K562 (cell line): Measurements from ENCODE around the gene SLC6A8. TPM values are rescaled to one million over a fixed set of nuclear protein-coding genes. Genes with fewer than 3 reads are reported as not detected.

ENCODE experiments used
- ATAC-seq: fragments of 200-7000 bp; cut with Tn5 transposase; 3 replicates; pipeline ENCODE4 v1.9.1; 2020; ENCODE audit warnings: moderate library complexity
- BruUV-seq: library from RNA; stranded (reverse); fragments of 400-500 nt; replicated peaks from 2 replicates; lab custom pipeline; 2021; lab: Mats Ljungman, UMichigan
- CTCF ChIA-PET: fragments of 300-600 bp; formaldehyde crosslinking; extraction: SDS; loops from one replicate; lab custom pipeline; 2021; ENCODE audit warnings: low intra/inter-chr PET ratio; lab: Yijun Ruan, JAX
- POLR2A ChIA-PET: fragments of 300-600, 350-650 bp; sonication (Branson Sonifier 250); formaldehyde crosslinking; extraction: SDS; loops from one replicate; lab custom pipeline; 2021; ENCODE audit warnings: antibody characterized with exemption, inconsistent platforms; lab: Yijun Ruan, JAX
- DNase-seq, 4 experiments: peaks; one replicate each; pipeline versions ENCODE4 v3.0.0 to v3.0.0-alpha.2; 2011 to 2018; ENCODE audit warnings: low spot score in 3 of 4, mixed read lengths in 3 of 4; ENCODE audit errors: extremely low read depth in 1 of 4
- FAIRE-seq: peaks from 2 replicates; lab custom pipeline; 2011; peaks lifted over from hg19 to GRCh38; lab: Jason Lieb, UNC
- H2AFZ ChIP-seq: 2 replicates; pipeline ENCODE4 v1.6.0; 2011; ENCODE audit warnings: low read depth, low read length, control low read depth, inconsistent platforms
- H3K27ac ChIP-seq: fragments of 200-600 bp; 3 replicates; pipeline ENCODE4 v1.8.0; 2011; ENCODE audit warnings: low read depth, mild to moderate bottlenecking, control low read depth, inconsistent platforms, low read length, moderate library complexity, mixed read lengths; ENCODE audit errors: extremely low read depth
- H3K27me3 ChIP-seq, 2 experiments: fragments of 300-600 bp in 1 of 2; 2 replicates in 1 of 2; 3 replicates in 1 of 2; pipeline versions ENCODE4 v1.6.0 to v1.8.0; 2011; ENCODE audit warnings: inconsistent platforms in 2 of 2, low read length in 2 of 2, mild to moderate bottlenecking in 1 of 2, mixed read lengths in 1 of 2, moderate library complexity in 1 of 2; ENCODE audit not compliant: control insufficient read depth in 2 of 2, insufficient read depth in 2 of 2
- H3K36me3 ChIP-seq: fragments of 300-600 bp; 3 replicates; pipeline ENCODE4 v1.8.0; 2011; ENCODE audit warnings: mild to moderate bottlenecking, low read length, inconsistent platforms; ENCODE audit not compliant: control insufficient read depth, insufficient read depth
- H3K4me1 ChIP-seq, 2 experiments: fragments of 200-600 bp in 1 of 2; replicated peaks in 1 of 2; 2 replicates in 1 of 2; 3 replicates in 1 of 2; pipeline versions ENCODE4 v1.5.1 to v1.8.0; 2011; ENCODE audit warnings: inconsistent platforms in 2 of 2, low read length in 2 of 2, mild to moderate bottlenecking in 1 of 2, mixed read lengths in 1 of 2, moderate library complexity in 1 of 2; ENCODE audit not compliant: control insufficient read depth in 2 of 2, insufficient read depth in 2 of 2
- H3K4me2 ChIP-seq: 2 replicates; pipeline ENCODE4 v1.6.1; 2011; ENCODE audit warnings: low read length, control low read depth, inconsistent platforms, mixed read lengths; ENCODE audit not compliant: insufficient read depth
- H3K4me3 ChIP-seq: fragments of 200-600 bp; sonication (generic), shearing (Covaris generic); 2 replicates; pipeline ENCODE4 v1.5.1; 2016; ENCODE audit warnings: control low read depth, inconsistent platforms
- H3K79me2 ChIP-seq: fragments of 200-600 bp; 3 replicates; pipeline ENCODE4 v1.8.0; 2011; ENCODE audit warnings: low read length, inconsistent platforms; ENCODE audit not compliant: control insufficient read depth, insufficient read depth
- H3K9ac ChIP-seq, 2 experiments: 2 replicates each; pipeline versions ENCODE4 v1.6.0 to v1.6.1; 2011; ENCODE audit warnings: low read depth in 2 of 2, low read length in 2 of 2, control low read depth in 1 of 2, inconsistent platforms in 1 of 2, mild to moderate bottlenecking in 1 of 2, mixed read lengths in 1 of 2; ENCODE audit not compliant: insufficient read depth in 1 of 2
- H3K9me1 ChIP-seq: one replicate; pipeline ENCODE4 v1.6.0; 2011; ENCODE audit warnings: inconsistent platforms, mild to moderate bottlenecking, low read length, moderate library complexity; ENCODE audit not compliant: control insufficient read depth, insufficient read depth
- H3K9me3 ChIP-seq: replicated peaks from 2 replicates; pipeline ENCODE4 v1.5.1; 2011; ENCODE audit warnings: low read depth, low read length, inconsistent platforms; ENCODE audit not compliant: control insufficient read depth, insufficient read depth
- H4K20me1 ChIP-seq: replicated peaks from 2 replicates; pipeline ENCODE4 v1.6.1; 2011; ENCODE audit warnings: low read length, inconsistent platforms, mixed read lengths; ENCODE audit not compliant: control insufficient read depth, insufficient read depth
- CTBP1 ChIP-seq: fragments of 450-650 bp; IDR thresholded peaks from 2 replicates; pipeline ENCODE4 v1.6.1; 2016; ENCODE audit warnings: borderline replicate concordance
- CTCF ChIP-seq, 3 experiments: IDR thresholded peaks in 2 of 3; conservative IDR thresholded peaks in 1 of 3; 2 replicates each; pipeline ENCODE4 v1.5.1; 2011 to 2012; ENCODE audit warnings: low read length in 3 of 3, mild to moderate bottlenecking in 3 of 3, control low read depth in 2 of 3, improper control_type of control experiment in 1 of 3, inconsistent platforms in 1 of 3, low read depth in 1 of 3, mixed read lengths in 1 of 3, moderate library complexity in 1 of 3; ENCODE audit not compliant: insufficient read depth in 2 of 3
- E2F8 ChIP-seq: fragments of 450-650 bp; IDR thresholded peaks from 2 replicates; pipeline ENCODE4 v1.7.1; 2018; ENCODE audit warnings: mild to moderate bottlenecking, low read depth; ENCODE audit not compliant: partially characterized antibody
- USF1 ChIP-seq: sonication (generic); formaldehyde crosslinking; IDR thresholded peaks from 2 replicates; pipeline ENCODE4 v1.9.0; 2022; ENCODE audit warnings: mild to moderate bottlenecking, missing genetic modification reagents
- WHSC1 ChIP-seq: IDR thresholded peaks from one replicate; pipeline ENCODE4 v1.6.1; 2012; ENCODE audit warnings: low read length, control low read depth, inconsistent platforms
- ZBTB8A ChIP-seq: fragments of 450-650 bp; IDR thresholded peaks from 2 replicates; pipeline ENCODE4 v1.6.1; 2018; ENCODE audit warnings: mild to moderate bottlenecking, moderate library complexity; ENCODE audit not compliant: partially characterized antibody
- ZNF174 ChIP-seq: fragments of 250-450 bp; sonication (Bioruptor Pico); IDR thresholded peaks from 2 replicates; pipeline ENCODE4 v1.4.0; 2020; ENCODE audit warnings: mild to moderate bottlenecking
- ZNF583 ChIP-seq: fragments of 250-450 bp; sonication (Bioruptor Pico); IDR thresholded peaks from 2 replicates; pipeline ENCODE4 v1.4.0; 2020
- ZSCAN32 ChIP-seq: fragments of 450-650 bp; formaldehyde crosslinking; IDR thresholded peaks from 2 replicates; pipeline ENCODE4 v1.4.0; 2020; ENCODE audit warnings: mild to moderate bottlenecking, moderate library complexity
- WGBS: fragments of 100-300 bp; shearing (Covaris generic); methylation state at CpG from one replicate; pipeline ENCODE4 v1.1.6; 2016; ENCODE audit warnings: low coverage, mixed read lengths; ENCODE audit not compliant: insufficient coverage; ENCODE audit errors: missing lambda C conversion rate; 5-methylcytosine and 5-hydroxymethylcytosine counted together
- in situ Hi-C: fragments of 300-500 bp; cut with MboI; formaldehyde crosslinking; loops from 4 replicates; pipeline ENCODE4 v1.15.0; 2018; ENCODE audit warnings: inconsistent platforms, mixed read lengths
- intact Hi-C: fragments of 100-400 bp; cut with micrococcal nuclease; formaldehyde crosslinking; loops from 2 replicates; pipeline ENCODE4 v1.14.2; 2022
- polyA plus RNA-seq, 8 experiments: library from polyadenylated mRNA; depleted of rRNA in 4 of 8; stranded (reverse) in 5 of 8; unstranded in 3 of 8; fragments of >200 nt; fragmentation: Nextera tagmentation in 2 of 8; fragmentation: Illumina TruSeq in 1 of 8; extraction: Ambion mirVana in 2 of 8; extraction: Trizol in 1 of 8; gene quantifications; 2 replicates each; pipeline versions ENCODE4 v1.2.1 to v1.2.3, GENCODE V29; 2011 to 2014; ENCODE audit warnings: inconsistent platforms in 1 of 8, missing spikeins in 1 of 8
- total RNA-seq, 7 experiments: library from RNA; depleted of rRNA in 6 of 7; stranded (reverse); fragments of >200 nt in 6 of 7; fragmentation: Illumina TruSeq in 2 of 7; extraction: Trizol in 2 of 7; gene quantifications; 2 replicates each; pipeline versions ENCODE4 v1.2.1 to v1.2.3, GENCODE V29; 2011 to 2021; ENCODE audit warnings: low replicate concordance in 1 of 7

SLC6A8 gene
- total and polyA plus RNA-seq, 9 of the 15 experiments (the other 6 are each of a cell fraction or from before 2014, with no cell fraction given) = 0.68 to 144 (median 34.3) TPM

- peak; percentile 87 for TF ChIP-seq USF1 (CRISPR knock-in tag)
These were observed 19.8 kb upstream of the SLC6A8 start (continued) for GRCh38 chrX:153667956-153668396.

- H3K27ac ChIP-seq = no peak overlapping the region
- no peaks in the 10 kb centered on the region for H3K36me3 ChIP-seq
- H3K4me2 ChIP-seq = no peak overlapping the region
- in situ Hi-C loops = loop anchor here (5.0 to 10.0 kb wide), 3 partner anchors 56 to 724 kb away; no protein-coding TSS in a partner anchor
- ATAC-seq = peak; percentile 6; the same call in 1 of the 3 replicates
- peaks cover 5 to 48% of the 10 kb centered on the region in 2 experiments; a peak in 4 of 5 replicates for H3K4me1 ChIP-seq
- H3K27me3 ChIP-seq = peaks cover 2 to 18% of the 10 kb centered on the region in 2 experiments; a peak in 3 of 5 replicates
- DNase-seq = no peak
- intact Hi-C loops = loop anchor here (5.0 to 10.0 kb wide), 3 partner anchors 111 to 714 kb away; no protein-coding TSS in a partner anchor
- FAIRE-seq = no peak
- H3K4me3 ChIP-seq = no peak overlapping the region
- ChIA-PET CTCF (interaction anchor here (1.3 to 2.2 kb wide), 3 partner anchors 59 to 130 kb away, joined by 4 to 14 read pairs (median 12); no protein-coding TSS in a partner anchor), POLR2A (interaction anchor here (1.4 kb wide), 1 partner anchor 59 kb away, joined by 4 read pairs; no protein-coding TSS in a partner anchor)
- no peaks in the 10 kb centered on the region for H4K20me1 ChIP-seq
- peak overlapping the region; percentile 93 for H2AFZ ChIP-seq
- 0 out of 4 replicates have a peak overlapping the region, but pooled peaks of 1 of the 2 experiments have one; percentile 17 for H3K9ac ChIP-seq
- WGBS = 72% methylated on average over 6 of the region's 11 CpGs
- no TSS peak for BruUV-seq
- no peaks in the 10 kb centered on the region for H3K9me3 ChIP-seq
- H3K79me2 ChIP-seq = no peaks in the 10 kb centered on the region; the same call in 2 of the 3 replicates
- peaks cover 4% of the 10 kb centered on the region for H3K9me1 ChIP-seq
- TF ChIP-seq WHSC1 = no peak
- TF ChIP-seq E2F8 = no peak
- no peak for TF ChIP-seq CTBP1
- no peak for TF ChIP-seq ZSCAN32 (CRISPR knock-in tag)
- TF ChIP-seq ZNF174 (CRISPR knock-in tag) = no peak
- TF ChIP-seq CTCF (IDR thresholded peaks at IDR 0.05 in 2 of 3, conservative IDR thresholded peaks at IDR 0.05 in 1 of 3; ENCODE audit: insufficient read depth in 2 of 3, low read depth in 1 of 3, low read length in 3 of 3) = peak in 1 of 3 experiments; percentile 39; a peak in 1 of 6 replicates
- no peak for TF ChIP-seq ZBTB8A
- TF ChIP-seq ZNF583 (CRISPR knock-in tag) = no peak
These were observed 19.1 kb upstream of the SLC6A8 start for GRCh38 chrX:153668423-153669173.
